Mesendoderm (in vitro differentiated cells): Measurements from ENCODE around the gene SORCS2.

Source experiments
- DNase-seq: peaks from one replicate; pipeline ENCODE4 v3.0.0; 2013
- H2AK5ac ChIP-seq: 2 replicates; pipeline ENCODE4 v1.6.1; 2013; ENCODE audit warnings: low read length, inconsistent platforms
- H2BK120ac ChIP-seq: 2 replicates; pipeline ENCODE4 v1.6.1; 2013; ENCODE audit warnings: low read depth, mild to moderate bottlenecking, low read length, moderate library complexity, mixed read lengths
- H2BK15ac ChIP-seq: replicated peaks from 2 replicates; pipeline ENCODE4 v1.6.1; 2013; ENCODE audit warnings: low read depth, mild to moderate bottlenecking, moderate library complexity
- H2BK5ac ChIP-seq: 2 replicates; pipeline ENCODE4 v1.6.1; 2013; ENCODE audit warnings: low read length, inconsistent platforms
- H3K18ac ChIP-seq: 2 replicates; pipeline ENCODE4 v1.6.1; 2013; ENCODE audit warnings: mild to moderate bottlenecking, low read length, mixed read lengths
- H3K23ac ChIP-seq: one replicate; pipeline ENCODE4 v1.6.1; 2013; ENCODE audit warnings: low read length
- H3K27ac ChIP-seq: 2 replicates; pipeline ENCODE4 v1.5.1; 2013; ENCODE audit warnings: low read depth, mild to moderate bottlenecking, inconsistent platforms, low read length, moderate library complexity
- H3K27me3 ChIP-seq: 2 replicates; pipeline ENCODE4 v1.6.1; 2013; ENCODE audit warnings: low read length, control low read depth, mild to moderate bottlenecking, inconsistent platforms; ENCODE audit not compliant: insufficient read depth, poor library complexity
- H3K36me3 ChIP-seq: 2 replicates; pipeline ENCODE4 v1.6.1; 2013; ENCODE audit warnings: low read length, inconsistent platforms; ENCODE audit not compliant: control insufficient read depth, insufficient read depth
- H3K4ac ChIP-seq: one replicate; pipeline ENCODE4 v1.6.1; 2013; ENCODE audit warnings: low read depth, mild to moderate bottlenecking, low read length, moderate library complexity
- H3K4me1 ChIP-seq: 2 replicates; pipeline ENCODE4 v1.6.1; 2013; ENCODE audit warnings: low read depth, low read length, inconsistent platforms; ENCODE audit not compliant: control insufficient read depth
- H3K4me2 ChIP-seq: 2 replicates; pipeline ENCODE4 v1.6.1; 2013; ENCODE audit warnings: low read length
- H3K4me3 ChIP-seq: 2 replicates; pipeline ENCODE4 v1.5.1; 2013; ENCODE audit warnings: mild to moderate bottlenecking, low read length
- H3K56ac ChIP-seq: one replicate; pipeline ENCODE4 v1.6.1; 2013; ENCODE audit warnings: low read length
- H3K79me1 ChIP-seq: 2 replicates; pipeline ENCODE4 v1.6.1; 2013; ENCODE audit warnings: low read length, inconsistent platforms
- H3K79me2 ChIP-seq: 2 replicates; pipeline ENCODE4 v1.6.1; 2013; ENCODE audit warnings: mild to moderate bottlenecking, low read length; ENCODE audit not compliant: control insufficient read depth, insufficient read depth
- H3K9ac ChIP-seq: 2 replicates; pipeline ENCODE4 v1.6.1; 2013; ENCODE audit warnings: low read length, inconsistent platforms
- H4K5ac ChIP-seq: one replicate; pipeline ENCODE4 v1.6.1; 2013; ENCODE audit warnings: low read length
- H4K8ac ChIP-seq: one replicate; pipeline ENCODE4 v1.6.1; 2013; ENCODE audit warnings: low read depth, mild to moderate bottlenecking, control low read depth, low read length, moderate library complexity
- WGBS: extraction: QIAGEN DNeasy Blood & Tissue Kit; methylation state at CpG from one replicate; pipeline ENCODE4 v1.1.7; 2013; ENCODE audit warnings: low lambda C conversion rate, missing lambda C conversion rate; ENCODE audit not compliant: insufficient coverage; ENCODE audit errors: extremely low coverage; 5-methylcytosine and 5-hydroxymethylcytosine counted together

Gene SORCS2

DNA sequence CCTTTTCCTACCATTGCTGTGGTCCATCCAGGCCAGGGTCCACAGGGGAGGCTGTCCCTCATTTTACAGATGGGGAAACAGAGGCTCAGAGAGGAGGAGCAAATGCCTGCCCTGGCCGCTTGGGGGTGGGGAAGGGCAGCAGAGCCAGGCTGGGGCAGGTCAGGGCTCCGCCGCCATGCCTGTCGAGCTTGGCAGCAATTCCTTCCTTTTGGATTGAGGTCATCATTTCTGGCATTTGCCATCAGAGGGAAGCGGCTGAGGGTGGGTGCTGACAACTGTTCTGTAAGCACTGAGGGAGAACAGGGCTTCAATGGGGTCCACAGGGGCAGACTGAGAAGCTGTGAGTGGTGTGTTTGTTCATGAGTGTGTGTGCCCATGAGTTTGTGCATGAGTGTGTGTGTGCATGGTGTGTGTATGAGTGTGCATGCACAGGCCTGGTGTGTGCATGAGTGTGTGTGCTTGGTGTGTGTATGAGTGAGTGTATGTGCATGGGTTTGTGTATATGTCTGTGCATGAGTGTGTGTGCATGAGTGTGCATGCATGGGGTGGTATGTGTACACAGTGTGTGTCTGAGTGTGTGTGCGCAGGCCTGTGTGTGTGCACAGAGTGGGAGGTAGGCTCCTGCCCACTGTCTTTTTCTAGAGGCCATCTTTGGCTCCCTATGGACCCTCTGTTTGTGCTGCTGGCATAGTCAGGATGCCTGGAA lies 115.2 kb downstream of the SORCS2 start:
- no peak for DNase-seq
- Histone ChIP-seq H3K4me3 (no peak overlapping the region), H4K5ac (no peak overlapping the region), H3K79me2 (no peaks in the 10 kb centered on the region), H2BK15ac (no peak overlapping the region), H2BK120ac (no peak overlapping the region), H3K79me1 (no peaks in the 10 kb centered on the region), H3K4ac (no peak overlapping the region), H3K27me3 (no peaks in the 10 kb centered on the region), H4K8ac (no peak overlapping the region), H3K18ac (no peak overlapping the region), H3K4me1 (no peaks in the 10 kb centered on the region), H3K27ac (no peak overlapping the region), H3K9ac (no peak overlapping the region), H2BK5ac (no peak overlapping the region), H2AK5ac (no peak overlapping the region), H3K36me3 (no peaks in the 10 kb centered on the region), H3K56ac (no peak overlapping the region), H3K4me2 (no peak overlapping the region), H3K23ac (no peak overlapping the region)
- no CpG with 5 or more reads among the region's 6 CpGs for WGBS

DNA sequence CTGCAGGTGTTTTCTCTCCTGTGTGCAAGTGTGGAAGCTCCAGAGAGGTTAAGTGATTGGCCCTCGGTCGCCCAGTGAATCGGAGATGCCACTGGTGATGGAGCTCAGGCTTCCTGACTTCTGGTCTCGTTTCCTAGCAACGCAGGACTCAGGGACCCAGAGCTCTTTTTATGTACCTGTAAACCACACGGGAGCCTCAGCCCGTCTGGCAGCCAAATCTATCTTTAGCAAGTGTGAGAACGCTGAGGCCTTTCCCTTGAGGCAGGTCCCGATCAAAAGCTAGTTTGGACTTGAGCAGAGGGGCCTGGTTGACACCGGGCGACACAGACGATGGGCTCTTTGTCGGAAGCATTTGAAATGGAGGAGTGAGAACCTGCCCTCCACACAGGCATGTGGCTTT lies 116.8 kb downstream of the SORCS2 start:
- no peak overlapping the region for H4K5ac ChIP-seq
- no peaks in the 10 kb centered on the region for H3K79me1 ChIP-seq
- H3K9ac ChIP-seq = no peak overlapping the region
- H3K27ac ChIP-seq = no peak overlapping the region
- H3K23ac ChIP-seq = no peak overlapping the region
- H2AK5ac ChIP-seq = no peak overlapping the region
- H2BK15ac ChIP-seq = no peak overlapping the region
- no peak overlapping the region for H2BK120ac ChIP-seq
- H3K4me3 ChIP-seq = no peak overlapping the region
- H3K27me3 ChIP-seq = no peaks in the 10 kb centered on the region
- H2BK5ac ChIP-seq = no peak overlapping the region
- no peak overlapping the region for H4K8ac ChIP-seq
- H3K18ac ChIP-seq = no peak overlapping the region
- no CpG with 5 or more reads among the region's 13 CpGs for WGBS
- H3K4me1 ChIP-seq = no peaks in the 10 kb centered on the region
- no peak overlapping the region for H3K4ac ChIP-seq
- DNase-seq = no peak
- H3K79me2 ChIP-seq = no peaks in the 10 kb centered on the region
- no peak overlapping the region for H3K56ac ChIP-seq
- H3K36me3 ChIP-seq = no peaks in the 10 kb centered on the region
- no peak overlapping the region for H3K4me2 ChIP-seq

DNA sequence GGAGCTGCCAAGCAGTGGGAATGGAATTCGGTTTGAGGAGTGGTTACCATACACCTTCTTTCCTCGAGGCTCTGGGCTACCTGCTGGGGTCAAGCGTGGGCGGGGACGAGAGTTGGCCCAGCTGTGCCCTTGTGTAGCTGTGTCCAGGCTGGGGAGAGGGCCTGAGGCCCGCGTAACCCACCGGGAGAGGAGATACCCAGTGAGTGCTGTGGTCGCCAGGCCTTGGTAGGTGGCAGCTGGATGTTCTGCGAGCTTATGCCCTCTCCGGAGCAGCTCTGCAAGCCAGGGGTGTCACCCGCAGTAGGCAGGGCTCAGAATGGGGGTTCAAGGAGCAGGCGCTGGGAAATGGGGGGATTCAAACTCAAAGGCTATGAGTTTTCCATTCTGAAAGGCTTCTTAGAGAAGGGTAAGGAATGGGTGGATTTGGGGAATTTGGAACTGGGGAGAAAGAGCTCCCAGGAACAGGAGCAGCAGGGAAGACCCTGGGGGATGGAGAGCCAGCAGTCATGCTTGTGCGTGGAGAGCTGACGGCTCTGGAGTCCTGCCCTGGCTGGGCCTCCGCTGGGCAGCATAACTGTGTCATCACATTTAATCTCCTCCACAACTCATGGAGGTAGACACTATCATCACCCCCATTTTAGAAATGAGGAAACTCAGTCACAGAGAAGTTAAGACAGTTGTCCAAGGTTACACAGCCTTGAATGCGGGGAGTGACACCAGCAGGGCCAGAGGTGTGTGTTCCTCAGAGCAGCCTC lies 117.5 kb downstream of the SORCS2 start:
- no peaks in the 10 kb centered on the region for H3K79me2 ChIP-seq
- H3K23ac ChIP-seq = no peak overlapping the region
- H3K36me3 ChIP-seq = no peaks in the 10 kb centered on the region
- H4K5ac ChIP-seq = no peak overlapping the region
- H3K56ac ChIP-seq = no peak overlapping the region
- no CpG with 5 or more reads among the region's 17 CpGs for WGBS
- no peak overlapping the region for H2BK15ac ChIP-seq
- no peak overlapping the region for H3K4ac ChIP-seq
- H3K4me3 ChIP-seq = no peak overlapping the region
- H2BK120ac ChIP-seq = no peak overlapping the region
- H3K27me3 ChIP-seq = no peaks in the 10 kb centered on the region
- H3K18ac ChIP-seq = no peak overlapping the region
- no peak overlapping the region for H3K4me2 ChIP-seq
- H3K9ac ChIP-seq = no peak overlapping the region
- H4K8ac ChIP-seq = no peak overlapping the region
- H3K4me1 ChIP-seq = no peaks in the 10 kb centered on the region
- no peak overlapping the region for H2AK5ac ChIP-seq
- DNase-seq = no peak
- no peak overlapping the region for H3K27ac ChIP-seq
- no peaks in the 10 kb centered on the region for H3K79me1 ChIP-seq
- H2BK5ac ChIP-seq = no peak overlapping the region

DNA sequence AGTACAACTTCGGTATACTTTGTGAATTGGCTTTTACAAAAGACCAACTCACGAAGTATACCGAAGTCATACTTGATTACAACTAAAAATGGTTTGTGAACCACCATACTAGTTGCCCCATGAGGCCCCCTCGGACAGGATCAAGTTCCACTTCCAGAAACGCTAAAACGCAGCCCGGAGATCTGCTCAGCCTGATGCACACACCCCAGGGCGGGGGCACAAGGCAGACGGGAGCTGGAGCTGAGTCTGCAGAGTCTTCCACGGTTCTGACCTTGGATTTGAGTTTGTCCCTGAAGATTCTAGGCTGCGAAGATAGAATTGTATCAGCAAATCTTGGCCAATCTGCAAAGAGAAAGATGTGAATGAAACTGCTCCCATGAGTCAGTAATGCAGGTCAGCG lies 118.1 kb downstream of the SORCS2 start:
- Histone ChIP-seq H4K8ac (no peak overlapping the region), H4K5ac (no peak overlapping the region), H3K79me1 (no peaks in the 10 kb centered on the region), H2BK120ac (no peak overlapping the region), H3K4me1 (no peaks in the 10 kb centered on the region), H3K79me2 (no peaks in the 10 kb centered on the region), H2AK5ac (no peak overlapping the region), H3K36me3 (no peaks in the 10 kb centered on the region), H3K23ac (no peak overlapping the region), H2BK5ac (no peak overlapping the region), H3K4me3 (no peak overlapping the region), H3K4ac (no peak overlapping the region), H3K4me2 (no peak overlapping the region), H3K18ac (no peak overlapping the region), H3K27me3 (no peaks in the 10 kb centered on the region), H3K9ac (no peak overlapping the region), H2BK15ac (no peak overlapping the region), H3K27ac (no peak overlapping the region), H3K56ac (no peak overlapping the region)
- no CpG with 5 or more reads among the region's 12 CpGs for WGBS
- DNase-seq = no peak

DNA sequence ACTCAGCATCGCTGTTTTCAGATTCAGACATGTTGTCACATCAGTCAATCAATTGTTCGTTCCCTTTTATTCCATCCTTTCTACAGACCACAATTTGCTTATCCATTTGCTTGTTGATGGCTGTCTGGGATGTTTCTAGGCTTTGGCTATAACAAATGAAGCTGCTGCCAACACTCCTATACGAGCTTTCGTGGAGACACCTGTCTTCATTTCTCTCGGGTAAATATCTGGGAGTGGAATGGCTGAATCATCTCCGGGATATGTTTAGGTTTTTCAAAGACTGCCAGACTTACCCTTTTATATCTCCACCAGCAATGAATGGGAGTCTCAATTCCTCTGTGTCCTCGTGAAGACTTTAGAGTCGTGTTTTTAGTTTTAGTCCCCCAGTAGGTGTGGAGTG lies 118.9 kb downstream of the SORCS2 start:
- Histone ChIP-seq H3K27ac (no peak overlapping the region), H3K18ac (no peak overlapping the region), H2AK5ac (no peak overlapping the region), H4K8ac (no peak overlapping the region), H3K23ac (no peak overlapping the region), H3K27me3 (no peaks in the 10 kb centered on the region), H3K4ac (no peak overlapping the region), H3K36me3 (no peaks in the 10 kb centered on the region), H2BK15ac (no peak overlapping the region), H3K4me2 (no peak overlapping the region), H3K4me1 (no peaks in the 10 kb centered on the region), H3K4me3 (no peak overlapping the region), H2BK120ac (no peak overlapping the region), H2BK5ac (no peak overlapping the region), H3K79me1 (no peaks in the 10 kb centered on the region), H4K5ac (no peak overlapping the region), H3K9ac (no peak overlapping the region), H3K79me2 (no peaks in the 10 kb centered on the region), H3K56ac (no peak overlapping the region)
- no peak for DNase-seq
- WGBS = no CpG with 5 or more reads among the region's 8 CpGs
